ENCODE measurements around the gene MOSPD3. TPM values are rescaled to one million over a fixed set of nuclear protein-coding genes. Genes with fewer than 3 reads are reported as not detected.

The MOSPD3 gene
- total and polyA plus RNA-seq, 10 of the 15 experiments (the other 5 are each of a cell fraction or from before 2014, with no cell fraction given) = 0.61 to 13.6 (median 4.1) TPM

DNA sequence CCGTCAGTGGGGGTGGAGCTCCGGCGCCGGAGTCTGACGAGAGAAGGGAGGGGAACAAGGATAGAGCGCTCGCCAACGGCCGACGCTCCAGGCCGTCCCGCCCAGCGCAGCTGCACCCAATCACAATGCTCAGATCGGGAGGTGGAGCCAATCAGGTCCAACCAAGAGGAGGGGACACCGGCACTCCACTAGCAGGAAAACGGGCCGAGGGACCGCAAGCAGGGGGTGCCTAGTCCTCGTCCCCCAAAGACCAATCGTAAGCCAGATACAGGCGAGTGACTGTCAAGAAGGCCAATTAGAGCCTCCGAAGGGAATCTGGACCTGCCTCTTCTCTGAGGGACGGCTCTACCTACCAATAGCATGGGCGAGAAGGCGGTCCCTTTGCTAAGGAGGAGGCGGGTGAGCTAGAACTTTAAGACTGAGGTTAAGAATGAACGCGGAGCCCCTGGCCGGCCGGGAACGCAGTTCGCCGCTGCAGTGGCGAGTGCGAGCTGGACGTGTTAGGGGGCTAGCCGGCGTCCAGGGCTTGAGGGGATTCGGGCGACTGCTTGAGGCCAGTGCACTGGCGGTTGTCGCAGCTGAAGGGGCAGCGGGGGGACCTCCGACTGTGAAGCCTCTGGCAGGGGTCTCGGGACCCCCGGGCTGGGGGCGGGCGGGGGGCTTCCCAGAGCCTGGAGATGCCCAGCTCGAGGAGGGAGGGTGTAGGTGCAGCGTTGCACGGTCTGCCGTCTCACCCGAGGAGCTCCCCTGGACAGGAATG, 25.9 kb upstream of the MOSPD3 start, which contains the start of gene FBXO24 (continued):
- no peak for TF ChIP-seq EED (IDR thresholded peaks at IDR 0.05; ENCODE audit: low read depth)
- TF ChIP-seq, protein P1, sequence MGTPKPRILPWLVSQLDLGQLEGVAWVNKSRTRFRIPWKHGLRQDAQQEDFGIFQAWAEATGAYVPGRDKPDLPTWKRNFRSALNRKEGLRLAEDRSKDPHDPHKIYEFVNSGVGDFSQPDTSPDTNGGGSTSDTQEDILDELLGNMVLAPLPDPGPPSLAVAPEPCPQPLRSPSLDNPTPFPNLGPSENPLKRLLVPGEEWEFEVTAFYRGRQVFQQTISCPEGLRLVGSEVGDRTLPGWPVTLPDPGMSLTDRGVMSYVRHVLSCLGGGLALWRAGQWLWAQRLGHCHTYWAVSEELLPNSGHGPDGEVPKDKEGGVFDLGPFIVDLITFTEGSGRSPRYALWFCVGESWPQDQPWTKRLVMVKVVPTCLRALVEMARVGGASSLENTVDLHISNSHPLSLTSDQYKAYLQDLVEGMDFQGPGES (IDR thresholded peaks at IDR 0.05) = peak; percentile 100
- TF ChIP-seq, protein P2, sequence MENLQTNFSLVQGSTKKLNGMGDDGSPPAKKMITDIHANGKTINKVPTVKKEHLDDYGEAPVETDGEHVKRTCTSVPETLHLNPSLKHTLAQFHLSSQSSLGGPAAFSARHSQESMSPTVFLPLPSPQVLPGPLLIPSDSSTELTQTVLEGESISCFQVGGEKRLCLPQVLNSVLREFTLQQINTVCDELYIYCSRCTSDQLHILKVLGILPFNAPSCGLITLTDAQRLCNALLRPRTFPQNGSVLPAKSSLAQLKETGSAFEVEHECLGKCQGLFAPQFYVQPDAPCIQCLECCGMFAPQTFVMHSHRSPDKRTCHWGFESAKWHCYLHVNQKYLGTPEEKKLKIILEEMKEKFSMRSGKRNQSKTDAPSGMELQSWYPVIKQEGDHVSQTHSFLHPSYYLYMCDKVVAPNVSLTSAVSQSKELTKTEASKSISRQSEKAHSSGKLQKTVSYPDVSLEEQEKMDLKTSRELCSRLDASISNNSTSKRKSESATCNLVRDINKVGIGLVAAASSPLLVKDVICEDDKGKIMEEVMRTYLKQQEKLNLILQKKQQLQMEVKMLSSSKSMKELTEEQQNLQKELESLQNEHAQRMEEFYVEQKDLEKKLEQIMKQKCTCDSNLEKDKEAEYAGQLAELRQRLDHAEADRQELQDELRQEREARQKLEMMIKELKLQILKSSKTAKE (IDR thresholded peaks at IDR 0.05; ENCODE audit: low read depth, poor library complexity, severe bottlenecking) = peak; percentile 99

DNA sequence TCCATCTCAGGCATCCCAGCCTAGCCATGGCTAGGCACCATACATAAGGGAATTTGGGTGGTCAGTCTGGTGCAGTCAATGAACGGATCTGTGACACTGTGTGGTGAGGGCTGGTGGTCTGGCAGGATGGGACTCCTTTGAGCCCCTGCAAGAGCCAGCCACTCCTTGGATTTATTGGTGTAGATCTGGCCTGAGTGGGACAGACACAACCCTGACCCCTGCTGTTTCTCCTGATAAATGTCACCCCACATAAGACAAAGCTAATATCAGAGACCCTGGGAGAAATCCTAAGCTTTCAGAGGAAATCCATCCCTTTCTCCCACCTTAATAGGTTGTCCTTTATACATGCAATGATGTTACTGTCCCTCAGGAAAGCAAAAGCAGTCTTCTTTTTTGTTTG, 23.9 kb upstream of the MOSPD3 start:
- ATAC-seq (no peak), FAIRE-seq (no peak), DNase-seq (ENCODE audit: low read depth, low spot score) (no peak)
- ChIA-PET POLR2A (interaction anchor here (0.6 to 1.0 kb wide), 5 partner anchors 45 to 139 kb away, joined by 3 to 7 read pairs (median 6); no protein-coding TSS in a partner anchor), RAD21 (ENCODE audit: unreplicated experiment) (interaction anchor here (0.6 to 1.6 kb wide), 11 partner anchors 23 to 264 kb away, joined by 3 to 6 read pairs (median 4); partner anchors contain the start of genes SLC12A9 and ZCWPW1), CTCF (interaction anchor here (0.6 to 11.6 kb wide), 27 partner anchors 10 to 644 kb away, joined by 3 to 190 read pairs (median 4); partner anchors contain the start of genes AGFG2, MOSPD3, POP7 and SLC12A9), SMC1A (ENCODE audit: uncharacterized antibody, unreplicated experiment) (interaction anchor here (0.8 to 2.3 kb wide), 7 partner anchors 9 to 133 kb away, joined by 3 to 13 read pairs (median 4); no protein-coding TSS in a partner anchor)
- TF ChIP-seq, protein P3, sequence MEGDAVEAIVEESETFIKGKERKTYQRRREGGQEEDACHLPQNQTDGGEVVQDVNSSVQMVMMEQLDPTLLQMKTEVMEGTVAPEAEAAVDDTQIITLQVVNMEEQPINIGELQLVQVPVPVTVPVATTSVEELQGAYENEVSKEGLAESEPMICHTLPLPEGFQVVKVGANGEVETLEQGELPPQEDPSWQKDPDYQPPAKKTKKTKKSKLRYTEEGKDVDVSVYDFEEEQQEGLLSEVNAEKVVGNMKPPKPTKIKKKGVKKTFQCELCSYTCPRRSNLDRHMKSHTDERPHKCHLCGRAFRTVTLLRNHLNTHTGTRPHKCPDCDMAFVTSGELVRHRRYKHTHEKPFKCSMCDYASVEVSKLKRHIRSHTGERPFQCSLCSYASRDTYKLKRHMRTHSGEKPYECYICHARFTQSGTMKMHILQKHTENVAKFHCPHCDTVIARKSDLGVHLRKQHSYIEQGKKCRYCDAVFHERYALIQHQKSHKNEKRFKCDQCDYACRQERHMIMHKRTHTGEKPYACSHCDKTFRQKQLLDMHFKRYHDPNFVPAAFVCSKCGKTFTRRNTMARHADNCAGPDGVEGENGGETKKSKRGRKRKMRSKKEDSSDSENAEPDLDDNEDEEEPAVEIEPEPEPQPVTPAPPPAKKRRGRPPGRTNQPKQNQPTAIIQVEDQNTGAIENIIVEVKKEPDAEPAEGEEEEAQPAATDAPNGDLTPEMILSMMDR (IDR thresholded peaks at IDR 0.05 in 2 of 3, conservative IDR thresholded peaks at IDR 0.05 in 1 of 3; ENCODE audit: control insufficient read depth in 2 of 3, extremely low read depth in 1 of 3, insufficient read depth in 1 of 3, low read depth in 3 of 3, low read length in 3 of 3) = peak; percentile 38 to 59 (median 48); a peak in 5 of 6 replicates
- peak; percentile 48 for TF ChIP-seq RAD21 (IDR thresholded peaks at IDR 0.05; ENCODE audit: insufficient read depth, low read depth, low read length)
- TF ChIP-seq RELA (IDR thresholded peaks at IDR 0.05; ENCODE audit: borderline replicate concordance, partially characterized antibody) = no peak
- TF ChIP-seq SMC3 (IDR thresholded peaks at IDR 0.05; ENCODE audit: borderline replicate concordance, low read length) = peak; percentile 51; the same call in 1 of the 2 replicates
- Histone ChIP-seq H2AFZ (ENCODE audit: control insufficient read depth, low read depth, low read length) (no peak overlapping the region), H3K4me2 (ENCODE audit: control insufficient read depth, insufficient read depth) (no peak overlapping the region), H3K27me3 (replicated peaks in 1 of 2; ENCODE audit: control insufficient read depth in 2 of 2, insufficient read depth in 2 of 2, low read length in 1 of 2) (no peaks in the 10 kb centered on the region), H3K9me3 (replicated peaks; ENCODE audit: control insufficient read depth, insufficient read depth, low read length) (no peaks in the 10 kb centered on the region), H3K36me3 (ENCODE audit: control insufficient read depth in 2 of 2, insufficient read depth in 2 of 2, low read length in 1 of 2) (no peaks in the 10 kb centered on the region), H3K27ac (ENCODE audit: control insufficient read depth, insufficient read depth) (no peak overlapping the region), H3K4me3 (no peak overlapping the region), H3K4me1 (ENCODE audit: control insufficient read depth, insufficient read depth, low read length) (peaks cover 15% of the 10 kb centered on the region), H3K9ac (ENCODE audit: control insufficient read depth, insufficient read depth, low read length) (no peak overlapping the region), H4K20me1 (ENCODE audit: control insufficient read depth, insufficient read depth) (no peaks in the 10 kb centered on the region), H3K79me2 (ENCODE audit: control insufficient read depth, insufficient read depth, low read length) (peaks cover 24% of the 10 kb centered on the region)
- in situ Hi-C loops (cut with MboI) = no loop called here
- no TSS peak for BruUV-seq (replicated peaks)
- intact Hi-C loops (cut with micrococcal nuclease; ENCODE audit: unreplicated experiment) = no loop called here
- 0% methylated on average over 1 of the region's 1 CpG for WGBS (ENCODE audit: insufficient coverage, insufficient replicate concordance, low lambda C conversion rate, missing lambda C conversion rate)
